CD4-positive, alpha-beta T cell treated with Interleukin-10 for 1 hour (primary cell): ENCODE measurements around the gene ABCA7.
A peak's percentile ranks its signal among the peaks of the same experiment; 100 is the strongest.
"Not testable (repeated sequence)": the region's sequence is repeated elsewhere in the genome, so short reads cannot be mapped to it uniquely, and the experiment has no call there.

ENCODE experiments used
- DNase-seq: peaks from one replicate; pipeline ENCODE4 v3.0.0-alpha.2; 2020

ABCA7 gene

GRCh38 chr19:1108291-1109031 lies 68.6 kb downstream of the ABCA7 start:
- DNase-seq, result no peak

DNA sequence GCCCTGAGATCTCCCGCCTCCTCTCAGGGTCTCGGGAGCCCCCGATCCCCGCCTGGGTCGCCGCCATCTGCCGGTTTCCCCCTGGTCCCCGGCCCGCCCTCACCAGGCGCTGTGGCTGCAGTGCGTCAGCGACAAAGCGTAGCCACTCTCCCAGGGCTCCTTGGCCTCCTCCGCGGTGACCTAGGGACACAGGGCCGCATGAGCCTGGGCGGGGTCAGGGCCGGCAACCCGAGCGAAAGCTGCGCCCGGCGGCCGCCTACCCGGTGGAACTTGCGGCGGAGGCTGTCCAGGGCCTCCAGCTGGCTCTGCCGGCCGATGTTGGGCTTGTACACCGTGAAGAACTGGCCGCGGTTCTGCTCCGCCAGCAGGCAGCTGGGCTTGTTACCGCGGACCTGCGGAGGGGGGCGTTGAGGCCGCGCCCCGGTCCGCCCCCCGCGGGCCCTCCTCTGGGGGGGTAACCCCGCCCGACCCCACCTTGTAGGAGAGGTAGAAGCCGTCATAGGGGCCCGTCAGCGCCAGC lies 69.2 kb downstream of the ABCA7 start:
- DNase-seq, result no peak

GRCh38 chr19:1109697-1110671 lies 70.1 kb downstream of the ABCA7 start:
- DNase-seq, result no peak

- no peak for DNase-seq
These were observed 71.1 kb downstream of the ABCA7 start for GRCh38 chr19:1110809-1111640.

DNA sequence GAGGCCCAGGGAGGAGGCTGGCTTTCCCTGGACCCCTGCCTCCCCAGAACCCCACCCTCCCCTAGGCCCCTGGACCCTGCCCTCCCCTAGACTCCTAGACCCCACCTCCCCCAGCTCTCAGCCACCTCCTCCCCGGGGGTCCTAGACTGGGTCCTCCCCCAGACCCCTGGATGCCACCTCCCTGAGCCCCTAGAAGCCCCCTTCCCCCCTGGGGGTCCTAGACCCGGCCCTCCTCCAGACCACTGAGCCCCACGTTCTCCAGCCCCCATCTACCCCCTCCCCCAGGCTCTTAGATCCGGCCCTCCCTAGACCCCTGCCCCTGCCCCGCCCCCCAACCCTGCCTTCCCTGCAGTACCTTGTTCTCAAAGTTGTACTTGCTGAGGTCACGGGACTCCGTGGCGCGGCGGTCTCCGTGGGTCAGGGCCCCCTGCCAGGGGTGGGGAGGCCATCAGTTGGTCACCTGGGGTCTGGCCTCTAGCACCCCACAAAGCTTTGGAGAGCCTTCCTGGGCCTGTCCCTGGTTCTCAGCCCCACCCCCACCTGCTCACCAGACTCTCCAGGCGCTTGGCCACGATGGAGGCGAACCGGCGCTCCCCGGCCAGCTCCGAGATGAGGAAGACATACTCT lies 71.8 kb downstream of the ABCA7 start:
- no peak for DNase-seq

GRCh38 chr19:1112268-1113029 lies 72.5 kb downstream of the ABCA7 start:
- no peak for DNase-seq

DNA sequence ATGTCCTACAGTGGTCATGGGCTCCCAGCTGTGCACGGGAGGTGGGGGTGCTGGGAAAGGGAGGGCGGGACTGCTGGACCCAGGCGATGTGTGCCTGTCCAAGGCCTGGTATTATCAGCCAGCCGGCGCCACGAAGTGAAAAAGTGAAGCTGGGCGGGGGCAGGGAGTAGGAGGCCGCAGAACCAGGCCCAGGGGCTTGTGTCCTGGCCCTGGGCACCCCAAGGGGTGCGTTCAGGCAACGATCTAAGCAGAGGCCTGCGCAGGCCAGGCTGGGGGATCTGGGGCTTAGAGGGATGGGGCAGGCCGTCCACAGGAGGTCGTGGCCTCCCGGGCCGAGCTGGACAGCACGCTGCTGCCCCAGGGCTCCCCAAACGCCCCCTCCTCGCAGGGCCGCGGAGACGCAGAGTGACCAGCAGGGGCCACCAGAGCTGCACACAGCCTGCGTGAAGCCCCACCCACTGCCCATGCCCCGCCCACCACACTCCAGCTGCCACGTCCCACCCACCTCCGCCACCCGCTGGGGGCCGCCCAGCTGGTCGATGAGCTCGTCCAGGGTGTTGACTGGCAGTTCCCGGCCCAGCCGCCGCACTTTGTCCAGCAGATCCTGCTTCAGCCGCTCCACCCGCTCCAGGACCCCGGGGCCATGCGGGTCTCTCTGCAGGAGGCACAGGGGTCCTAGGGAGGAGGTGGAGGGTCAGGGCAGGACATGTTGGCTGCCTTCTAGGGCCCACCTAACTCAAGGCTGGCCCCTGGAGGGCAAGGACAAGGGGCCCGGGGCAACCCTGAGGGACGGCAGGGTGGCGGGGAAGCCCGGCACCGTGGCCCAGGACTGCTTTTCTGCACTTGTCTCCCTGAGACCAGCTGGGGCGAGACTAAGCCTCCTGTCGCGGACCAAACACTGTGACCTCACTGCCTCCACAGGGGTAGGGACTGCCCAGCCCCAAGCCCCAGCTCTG lies 73.4 kb downstream of the ABCA7 start:
- DNase-seq, result peak; percentile 88

DNA sequence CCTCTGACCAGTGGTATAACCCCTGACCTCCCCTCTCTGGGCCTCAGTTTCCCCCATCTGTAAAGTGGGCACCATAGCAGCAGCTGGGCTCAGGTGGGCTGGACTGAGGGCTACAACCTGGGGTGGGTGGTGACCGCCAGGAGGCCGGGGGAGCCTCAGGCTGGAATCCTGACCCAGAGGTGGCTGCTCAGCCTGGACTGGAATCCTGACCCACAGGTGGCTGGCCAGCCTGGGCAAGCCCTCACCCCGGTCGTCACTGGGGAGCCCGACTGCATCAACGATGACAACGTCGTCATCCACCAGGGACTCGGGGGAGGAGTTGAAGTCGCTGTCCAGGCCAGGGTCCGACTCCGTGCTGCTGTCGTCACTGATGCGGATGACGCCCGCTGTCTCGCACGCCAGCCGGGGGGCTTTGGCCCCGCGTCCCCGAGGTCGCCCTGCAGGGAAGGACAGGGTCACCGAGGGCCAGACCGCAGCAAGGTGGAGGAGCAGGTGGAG lies 74.1 kb downstream of the ABCA7 start:
- no peak for DNase-seq

DNA sequence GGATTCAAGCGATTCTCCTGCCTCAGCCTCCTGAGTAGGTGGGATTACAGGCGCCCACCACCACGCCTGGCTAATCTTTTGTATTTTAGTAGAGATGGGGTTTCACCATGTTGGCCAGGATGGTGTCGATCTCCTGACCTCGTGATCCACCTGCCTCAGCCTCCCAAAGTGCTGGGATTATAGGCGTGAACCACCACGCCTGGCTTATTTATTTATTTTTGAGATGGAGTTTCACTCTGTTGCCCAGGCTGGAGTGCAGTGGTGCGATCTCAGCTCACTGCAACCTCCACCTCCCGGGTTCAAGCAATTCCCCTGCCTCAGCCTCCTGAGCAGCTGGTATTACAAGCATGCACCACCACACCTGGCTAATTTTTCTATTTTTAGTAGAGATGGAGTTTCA lies 74.8 kb downstream of the ABCA7 start:
- not testable (repeated sequence) for DNase-seq
